T follicular helper cell (primary cell): ENCODE measurements around the gene HCAR3.
"Not testable (repeated sequence)": the region's sequence is repeated elsewhere in the genome, so short reads cannot be mapped to it uniquely, and the experiment has no call there.

Source experiments
- DNase-seq: peaks from one replicate; pipeline ENCODE4 v3.0.0-alpha.2; 2020; ENCODE audit warnings: low read depth
- total RNA-seq, 2 experiments: gene quantifications; one replicate each; lab custom pipeline; 2026; lab: John Stamatoyannopoulos, UW

HCAR3 gene
- 0 to 0.04 reads per million in 2 experiments for total RNA-seq

DNA sequence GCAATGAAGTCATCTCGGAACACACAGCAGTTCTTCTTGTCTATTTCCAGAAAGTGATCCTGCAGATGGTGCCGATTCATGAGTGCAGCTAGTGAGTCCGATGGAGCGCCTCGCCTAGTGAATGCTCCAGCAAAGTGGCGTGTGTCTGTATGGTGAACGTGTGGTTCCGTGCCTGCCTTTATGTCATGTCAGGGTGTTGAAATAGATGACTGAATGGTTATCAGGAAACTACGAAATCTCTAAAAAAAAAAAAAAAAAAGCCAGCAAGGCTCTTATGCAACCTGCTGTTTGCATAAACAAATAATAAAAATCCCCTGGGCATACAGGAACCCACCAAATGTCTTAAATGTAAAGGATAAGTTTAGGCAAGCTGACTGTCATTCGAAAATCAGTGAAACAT lies at the start of gene HCAR3:
Gene HCAR3 (minus strand): TSS at position 154 of the 400 bp plus-strand sequence. CDS start 74 bp downstream, at position 80.
- not testable (repeated sequence) for DNase-seq

DNA sequence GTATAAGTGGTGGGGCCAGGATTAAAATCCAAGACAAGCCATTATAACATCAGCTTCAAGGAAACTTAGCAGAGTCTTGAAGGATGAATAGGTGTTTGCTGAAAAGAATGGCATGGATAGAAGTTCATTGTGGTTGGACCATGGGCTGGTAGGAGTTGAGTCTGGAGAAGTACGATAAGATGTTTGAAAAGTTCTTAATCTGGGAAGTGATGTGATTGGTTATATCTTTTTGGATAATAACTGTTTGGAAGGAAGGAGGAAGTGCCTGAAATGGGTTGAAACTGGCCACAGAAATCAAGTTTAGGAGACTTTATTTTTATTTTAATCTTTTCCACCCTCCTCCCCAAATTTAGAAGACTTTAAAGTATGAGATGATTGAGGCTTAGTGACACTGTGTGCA lies 41.0 kb upstream of the HCAR3 start:
- DNase-seq: no peak

GRCh38 chr12:122754790-122755189 lies 38.2 kb upstream of the HCAR3 start:
- DNase-seq: no peak

- DNase-seq: no peak
Observed at GRCh38 chr12:122753319-122753650, 36.7 kb upstream of the HCAR3 start.

DNA sequence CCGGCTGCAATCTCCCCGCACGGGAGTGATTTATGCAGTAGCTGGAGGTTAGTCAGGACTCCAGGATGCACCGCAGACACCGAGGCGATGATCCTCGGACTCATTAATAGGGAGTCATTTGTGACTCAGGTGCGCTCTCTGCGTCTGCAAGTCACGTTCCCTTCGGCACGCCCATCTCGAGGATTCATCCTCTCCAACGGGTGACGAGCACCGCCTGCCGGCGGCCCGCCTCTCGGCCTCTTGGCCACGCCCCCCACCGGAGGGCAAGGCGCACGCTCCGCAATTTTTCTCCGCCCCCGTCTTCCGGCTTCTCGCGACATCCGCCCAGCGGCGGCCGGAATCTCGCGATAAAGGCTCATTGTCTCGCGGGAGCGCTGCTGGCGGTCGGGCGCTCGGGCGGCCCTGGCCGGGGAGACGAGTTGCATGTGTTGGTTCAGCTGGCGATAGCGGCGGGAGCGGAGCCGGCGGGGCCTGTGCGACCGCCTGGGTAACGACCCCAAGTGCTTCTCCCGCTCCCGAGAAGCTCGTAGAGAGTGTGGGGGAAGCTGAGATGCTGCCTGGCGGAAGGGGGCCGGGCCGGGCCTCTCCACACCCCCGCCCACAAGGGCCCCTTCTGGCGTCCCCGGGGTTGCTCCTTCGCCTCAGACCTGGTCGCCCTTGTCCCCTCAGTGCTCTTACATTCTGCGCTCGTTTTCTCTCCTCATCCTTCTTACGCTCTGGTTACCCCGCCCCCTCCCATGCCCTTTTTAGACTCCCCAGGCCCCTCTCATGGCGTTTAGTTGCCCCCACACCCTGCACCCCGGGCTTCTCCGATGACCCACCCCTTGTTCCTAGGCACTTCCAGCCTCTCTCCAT lies 36.1 kb upstream of the HCAR3 start, which contains the start of gene DENR:
Gene DENR (plus strand): TSS at position 361 of the 855 bp plus-strand sequence. CDS start 878 bp downstream, outside the sequence.
- peak; percentile 99 for DNase-seq

DNA sequence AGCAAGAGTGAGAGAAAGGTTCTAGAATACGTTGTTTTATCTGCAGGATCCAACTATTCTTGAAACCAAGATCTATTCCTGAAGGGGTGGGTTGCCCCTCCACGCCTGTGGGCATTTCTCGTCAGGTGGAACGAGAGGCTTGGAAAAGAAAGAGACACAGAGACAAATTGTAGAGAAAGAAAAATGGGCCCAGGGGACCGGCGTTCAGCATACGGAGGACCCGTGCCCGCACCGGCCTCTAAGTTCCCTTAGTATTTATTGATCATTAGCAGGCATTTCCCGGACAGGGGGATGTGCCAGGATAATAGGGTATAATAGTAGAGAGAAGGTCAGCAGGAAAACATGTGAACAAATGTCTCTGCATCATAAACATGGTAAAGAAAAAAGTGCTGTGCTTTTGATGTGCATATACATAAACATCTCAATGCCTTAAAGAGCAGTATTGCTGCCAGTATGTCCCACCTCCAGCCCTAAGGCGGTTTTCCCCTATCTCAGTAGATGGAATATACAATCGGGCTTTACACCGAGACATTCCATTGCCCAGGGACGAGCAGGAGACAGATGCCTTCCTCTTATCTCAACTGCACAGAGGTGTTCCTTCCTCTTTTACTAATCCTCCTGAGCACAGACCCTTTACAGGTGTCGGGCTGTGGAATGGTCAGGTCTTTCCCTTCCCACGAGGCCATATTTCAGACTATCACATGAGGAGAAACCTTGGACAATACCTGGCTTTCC lies 34.3 kb upstream of the HCAR3 start:
- DNase-seq: not testable (repeated sequence)

DNA sequence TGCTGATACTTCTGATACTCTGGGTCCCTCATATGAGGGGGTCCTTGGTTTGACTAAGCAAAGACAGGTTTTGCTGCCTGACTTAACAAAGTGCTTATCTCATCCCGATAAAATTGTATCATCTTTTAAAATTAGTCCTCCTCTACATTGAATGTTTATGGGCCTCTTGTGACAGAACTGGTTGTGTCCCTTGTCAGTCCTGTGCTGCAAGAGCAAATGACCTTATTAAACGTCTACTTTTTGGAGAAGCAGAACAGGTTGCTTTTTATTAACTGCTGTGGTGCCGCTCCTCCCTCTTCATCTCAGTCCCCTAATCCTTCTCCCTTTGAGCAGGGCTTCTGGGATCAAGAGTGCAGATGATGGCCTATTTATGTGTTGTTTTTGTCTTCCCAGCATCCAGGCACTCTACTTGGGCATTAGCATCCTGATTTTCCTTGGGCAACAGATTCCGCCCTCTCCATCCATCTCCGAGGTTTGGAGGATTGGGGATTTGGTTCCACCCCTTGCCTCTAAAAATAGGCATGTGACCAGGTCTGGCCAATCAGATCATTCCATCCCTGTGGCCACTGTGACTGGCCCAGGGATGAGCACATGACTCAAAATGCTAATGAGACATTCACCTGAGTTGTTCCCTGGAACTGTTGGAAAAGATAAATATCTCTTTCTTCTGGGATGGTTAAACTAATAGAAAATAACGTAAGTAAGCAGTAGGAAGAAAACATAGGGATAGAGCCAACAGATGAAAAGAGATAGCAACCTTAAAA lies 33.1 kb upstream of the HCAR3 start:
- no peak for DNase-seq

DNA sequence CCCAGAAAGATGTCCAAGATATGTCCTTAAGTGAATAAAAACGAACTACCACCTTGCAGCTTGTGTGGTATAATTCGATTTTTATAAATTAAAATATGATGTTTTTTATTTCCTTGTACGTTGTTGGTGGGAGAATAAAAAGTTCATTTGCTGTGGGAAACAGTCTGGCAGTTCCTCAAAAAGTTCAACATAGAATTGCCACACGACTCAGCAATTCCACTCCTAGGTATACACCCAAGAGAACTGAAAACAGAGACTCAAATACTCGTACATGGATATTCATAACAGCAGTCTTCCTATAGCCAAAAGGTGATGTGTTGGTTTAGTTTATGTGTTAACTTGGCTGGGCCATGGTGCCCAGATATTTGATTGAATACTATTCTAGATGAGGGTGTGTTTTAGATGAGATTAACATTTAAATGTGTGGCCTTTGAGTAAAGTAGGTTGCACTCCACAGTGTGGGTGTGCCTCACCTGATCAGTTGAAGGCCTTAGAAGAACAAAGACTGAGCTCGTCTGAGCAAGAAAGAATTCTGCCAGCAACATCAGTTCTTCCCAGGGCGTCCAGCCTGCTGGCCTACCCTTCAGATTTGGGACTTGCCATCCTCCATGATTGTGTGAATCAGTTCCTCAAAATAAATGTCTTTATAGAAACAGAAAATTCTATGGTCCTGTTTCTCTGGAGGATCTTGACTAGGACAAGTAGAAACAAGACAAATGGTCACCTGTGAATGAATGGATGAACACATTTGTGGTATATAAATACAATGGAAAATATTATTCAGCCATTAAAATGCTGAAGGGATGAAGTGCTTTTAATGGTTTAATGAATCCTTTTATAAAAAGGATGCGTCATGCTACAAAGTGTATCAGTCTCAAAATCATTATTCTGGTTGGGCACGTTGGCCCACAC lies 30.9 kb upstream of the HCAR3 start:
- no peak for DNase-seq

- DNase-seq: no peak
Observed at GRCh38 chr12:122743895-122744525, 27.4 kb upstream of the HCAR3 start.

- DNase-seq: no peak
Observed at GRCh38 chr12:122740351-122740750, 23.7 kb upstream of the HCAR3 start.

DNA sequence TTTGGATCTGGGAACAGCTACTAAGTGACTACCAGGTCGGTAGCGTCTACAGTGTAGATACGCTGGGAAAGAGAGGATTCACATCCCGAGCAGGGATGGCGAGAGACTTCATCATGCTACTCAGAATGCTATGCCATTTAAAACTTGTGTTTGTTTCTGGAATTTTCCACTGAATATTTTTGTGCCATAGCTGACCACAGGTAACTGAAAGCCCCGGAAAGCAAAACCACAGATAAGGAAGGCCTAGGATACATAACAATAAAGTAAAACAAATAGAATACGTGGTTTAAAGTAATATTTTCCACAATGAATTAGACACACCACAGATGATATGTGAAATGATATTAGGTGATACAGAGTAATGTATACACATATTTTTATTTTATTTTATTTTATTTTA lies 22.0 kb upstream of the HCAR3 start:
- DNase-seq: no peak

GRCh38 chr12:122732611-122733010 lies 16.0 kb upstream of the HCAR3 start:
- DNase-seq: no peak

DNA sequence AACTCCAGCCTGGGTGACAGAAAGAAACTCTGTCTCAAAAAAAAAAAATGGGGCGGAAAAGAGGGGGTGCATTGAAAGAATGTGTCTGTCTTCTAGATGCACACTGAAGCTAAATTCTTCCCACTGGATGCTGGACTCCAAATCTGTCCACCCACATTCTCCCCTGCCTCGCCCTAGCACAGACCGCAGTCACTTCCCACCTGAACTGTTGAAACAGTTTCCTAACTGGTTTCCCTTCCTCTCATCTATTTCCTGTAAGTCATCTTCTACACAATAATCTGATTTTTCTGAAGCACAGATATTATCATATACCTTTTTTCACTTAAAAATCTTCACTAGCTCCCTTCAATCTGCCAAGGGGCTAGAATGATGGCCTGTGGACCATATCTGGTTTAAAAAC lies 15.6 kb upstream of the HCAR3 start:
- DNase-seq: no peak

DNA sequence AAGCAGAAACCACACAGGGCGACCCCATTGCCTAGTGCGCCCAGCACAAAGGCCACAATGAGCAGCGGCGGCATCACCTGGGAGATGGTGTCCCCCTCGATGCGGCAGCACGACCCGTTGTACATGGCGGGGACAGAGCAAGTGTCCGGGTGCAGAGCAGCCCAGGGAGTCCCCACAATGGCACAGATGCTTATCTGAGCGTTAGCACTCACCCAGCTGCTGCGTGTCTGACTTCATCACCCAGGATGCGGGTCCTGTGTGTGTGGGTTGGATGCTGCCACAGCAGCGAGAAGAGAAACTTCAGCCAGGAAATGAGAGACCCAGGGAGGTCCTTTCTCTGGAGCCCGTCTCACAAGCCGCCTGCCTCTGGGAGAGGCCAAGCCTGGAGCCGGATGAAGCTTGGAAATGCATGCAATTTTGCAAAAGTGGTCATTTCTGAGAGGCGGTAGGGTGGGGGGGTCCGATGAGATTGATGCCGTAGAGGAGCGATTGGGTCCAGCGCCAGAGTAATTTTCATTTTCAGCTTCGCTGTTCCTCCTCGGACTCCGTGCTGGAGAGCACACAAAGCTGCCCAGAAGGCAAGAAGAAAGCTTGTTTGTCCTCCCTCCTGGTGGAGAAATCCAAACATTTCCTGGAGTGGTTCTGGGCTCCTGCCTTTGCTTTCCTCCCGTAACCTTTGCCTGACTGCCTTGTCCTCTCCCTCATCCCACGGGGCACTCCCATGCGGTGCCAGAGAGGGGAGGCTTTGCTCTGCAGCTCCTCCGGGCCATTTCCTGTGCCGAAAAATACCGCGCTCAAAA lies 13.8 kb upstream of the HCAR3 start, which contains the start of gene HCAR1:
Gene HCAR1 (minus strand): TSS at position 630 of the 800 bp plus-strand sequence. CDS start 505 bp downstream, at position 125.
- no peak for DNase-seq

DNA sequence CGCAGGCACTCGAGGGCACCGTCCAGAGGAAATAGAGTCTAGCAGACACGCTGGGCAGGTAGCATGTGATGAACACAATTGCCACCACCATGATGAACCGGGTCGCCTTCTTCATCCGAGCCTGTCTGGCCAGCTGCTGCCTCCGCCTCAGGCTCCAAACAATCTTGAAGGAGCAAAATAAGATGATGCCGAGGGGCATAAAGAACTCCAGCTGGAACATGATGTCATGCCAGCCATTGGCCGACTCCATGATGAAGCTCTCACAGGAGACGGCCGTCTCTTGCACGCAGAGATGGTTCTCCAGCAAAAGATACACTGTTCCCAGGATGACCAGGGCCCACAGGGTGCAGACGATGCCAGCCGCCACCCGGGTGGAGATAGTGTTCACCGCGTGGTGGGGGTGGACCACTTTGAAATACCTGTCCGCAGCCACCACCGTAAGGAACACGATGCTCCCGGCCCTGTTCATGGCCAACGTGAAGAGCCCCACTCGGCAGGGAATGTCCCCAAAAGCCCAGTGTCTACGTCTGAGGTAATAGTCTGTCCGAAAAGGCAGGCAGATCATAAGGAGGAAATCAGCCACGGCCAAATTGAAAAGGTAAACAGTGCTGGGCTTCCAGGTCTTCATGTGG lies 13.1 kb upstream of the HCAR3 start:
- DNase-seq: no peak

GRCh38 chr12:122726080-122726558 lies 9.5 kb upstream of the HCAR3 start:
- no peak for DNase-seq

- DNase-seq: no peak
Observed at GRCh38 chr12:122725452-122726079, 9.0 kb upstream of the HCAR3 start.

DNA sequence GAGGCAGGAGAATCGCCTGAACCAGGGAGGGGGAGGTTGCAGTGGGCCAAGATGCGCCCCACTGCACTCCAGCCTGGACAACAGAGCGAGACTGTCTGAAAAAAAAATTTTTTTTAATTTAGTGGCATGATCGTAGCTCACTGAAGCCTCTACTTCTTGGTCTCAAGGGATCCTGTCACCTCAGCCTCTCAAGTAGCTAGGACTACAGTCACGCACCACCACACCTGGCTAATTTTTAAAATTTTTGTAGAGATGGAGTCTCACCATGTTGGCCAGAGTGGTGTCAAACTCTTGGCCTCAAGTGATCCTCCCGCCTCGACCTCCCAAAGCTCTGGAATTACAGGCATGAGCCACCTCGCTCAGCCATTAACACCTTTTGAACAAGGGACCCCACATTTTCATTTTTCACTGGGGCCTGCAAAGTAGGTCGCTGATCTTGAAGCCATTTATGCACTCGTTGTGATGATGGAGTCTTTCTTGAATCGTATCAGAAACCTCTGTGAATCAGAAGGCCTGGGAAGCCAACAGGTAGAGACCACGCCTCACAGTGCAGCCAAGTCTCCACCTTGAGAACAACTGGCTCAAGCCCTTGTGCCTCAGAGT lies 8.1 kb upstream of the HCAR3 start:
- no peak for DNase-seq
